ENCODE results near the gene ZFYVE28.

The ZFYVE28 gene

GRCh38 chr4:2331519-2332200 lies 86.8 kb downstream of the ZFYVE28 start:
- DNase-seq (no peak), ATAC-seq (no peak)

GRCh38 chr4:2331043-2331420 lies 87.4 kb downstream of the ZFYVE28 start:
- ATAC-seq (no peak), DNase-seq (no peak)

GRCh38 chr4:2330091-2331042 lies 88.1 kb downstream of the ZFYVE28 start:
- ATAC-seq: no peak
- no peak for DNase-seq

- ATAC-seq (no peak), DNase-seq (no peak)
Measured at GRCh38 chr4:2327579-2327978, 90.9 kb downstream of the ZFYVE28 start.

GRCh38 chr4:2324891-2325290 lies 93.6 kb downstream of the ZFYVE28 start:
- no peak for ATAC-seq
- DNase-seq: no peak

- ATAC-seq: no peak
- DNase-seq: no peak
Measured at GRCh38 chr4:2322841-2323240, 95.6 kb downstream of the ZFYVE28 start.

- no peak for DNase-seq
- no peak for ATAC-seq
Measured at GRCh38 chr4:2322227-2322626, 96.2 kb downstream of the ZFYVE28 start.

- ATAC-seq (no peak), DNase-seq (no peak)
Measured at GRCh38 chr4:2321279-2322196, 96.9 kb downstream of the ZFYVE28 start.

- DNase-seq: no peak
Measured at GRCh38 chr4:2320746-2321145, 97.7 kb downstream of the ZFYVE28 start.

GRCh38 chr4:2320152-2320551 lies 98.3 kb downstream of the ZFYVE28 start:
- DNase-seq (no peak), ATAC-seq (no peak)

More at GRCh38 chr4:2320746-2321145, 97.7 kb downstream of the ZFYVE28 start:
- ATAC-seq: no peak

- DNase-seq: no peak
- no peak for ATAC-seq
Measured at GRCh38 chr4:2318885-2319284, 99.6 kb downstream of the ZFYVE28 start.

GRCh38 chr4:2318476-2318875 lies 100.0 kb downstream of the ZFYVE28 start:
- DNase-seq: no peak

GRCh38 chr4:2313366-2313765 lies 105.1 kb downstream of the ZFYVE28 start:
- no peak for ATAC-seq
- DNase-seq: no peak

More at GRCh38 chr4:2318476-2318875, 100.0 kb downstream of the ZFYVE28 start:
- no peak for ATAC-seq

- no peak for DNase-seq
- ATAC-seq: no peak
Measured at GRCh38 chr4:2306773-2307410, 111.6 kb downstream of the ZFYVE28 start.

- ATAC-seq (no peak), DNase-seq (no peak)
Measured at GRCh38 chr4:2305766-2306501, 112.5 kb downstream of the ZFYVE28 start.

- ATAC-seq: no peak
Measured at GRCh38 chr4:2304877-2305561, 113.4 kb downstream of the ZFYVE28 start.

GRCh38 chr4:2304321-2304876 lies 114.0 kb downstream of the ZFYVE28 start:
- DNase-seq (no peak), ATAC-seq (no peak)

More at GRCh38 chr4:2304877-2305561, 113.4 kb downstream of the ZFYVE28 start:
- DNase-seq: no peak

GRCh38 chr4:2303686-2304320 lies 114.6 kb downstream of the ZFYVE28 start:
- DNase-seq (no peak), ATAC-seq (no peak)

GRCh38 chr4:2303121-2303685 lies 115.2 kb downstream of the ZFYVE28 start:
- DNase-seq (no peak), ATAC-seq (no peak)
